ENCODE measurements around the gene PTPRM.

DNA sequence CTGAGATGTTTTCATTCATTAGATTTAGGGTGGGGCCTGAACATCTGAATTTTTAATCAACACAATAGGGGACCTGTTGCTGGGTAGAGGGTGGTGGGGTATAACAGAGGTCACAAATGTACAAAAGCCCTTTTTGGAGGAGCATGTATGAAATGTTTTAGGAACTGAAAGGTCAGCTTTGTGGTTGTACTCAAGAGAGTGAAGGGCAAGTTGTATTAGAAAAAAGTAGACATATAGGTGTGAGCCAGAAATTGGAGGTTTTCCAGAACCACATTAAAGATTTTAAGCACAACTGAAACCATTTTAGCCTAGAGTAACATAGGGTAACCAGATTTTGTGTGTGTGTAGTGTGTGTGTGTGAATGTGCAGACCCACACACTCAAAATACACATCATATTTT, 62.3 kb downstream of the PTPRM start:
- TF ChIP-seq POLR2AphosphoS5 (IDR thresholded peaks at IDR 0.05; ENCODE audit: low read depth, low read length) (no peak), POLR2A (IDR thresholded peaks at IDR 0.05; ENCODE audit: low read depth, low read length) (no peak)

Data from GM12892 (cell line).